ENCODE results near the gene PARN. TPM values are rescaled to one million over a fixed set of nuclear protein-coding genes. Genes with fewer than 3 reads are reported as not detected.
"Not testable (repeated sequence)": the region's sequence is repeated elsewhere in the genome, so short reads cannot be mapped to it uniquely, and the experiment has no call there.

Gene PARN
- total and polyA plus RNA-seq, 3 experiments from 2014 or later, result 45.9 to 48.2 (median 46.0) TPM

DNA sequence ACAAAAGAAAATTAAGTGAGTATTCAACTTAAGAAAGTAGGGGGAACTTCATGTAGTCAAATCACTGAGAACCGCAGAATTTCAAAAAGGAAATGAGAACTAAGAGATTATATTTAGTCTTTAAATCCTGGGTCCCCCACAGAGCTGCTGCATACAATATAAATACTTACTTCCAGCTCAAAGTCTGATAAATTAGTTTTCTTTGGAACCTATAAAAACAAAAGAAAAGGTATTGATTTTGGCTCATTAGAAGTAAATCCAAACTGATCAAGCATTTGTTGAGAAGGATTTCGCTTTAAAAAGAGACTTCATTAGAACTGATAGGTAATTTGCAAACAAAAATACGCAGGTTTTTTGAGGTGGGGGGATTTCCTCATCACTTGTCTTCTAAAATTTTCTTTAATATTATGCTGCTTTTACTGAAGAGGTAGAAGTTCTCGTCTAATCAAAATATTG is 21.9 kb downstream of the PARN start:
- no peaks in the 10 kb centered on the region for H3K4me1 ChIP-seq (ENCODE audit: insufficient read depth, low read length)
- Mint-ChIP-seq H3K4me3 (no peak overlapping the region), H3K27me3 (no peaks in the 10 kb centered on the region), H3K27ac (no peak overlapping the region), H3K4me1 (no peaks in the 10 kb centered on the region), H3K36me3 (peaks cover 5 to 77% (median 17%) of the 10 kb centered on the region in 3 donors), H3K9me3 (no peaks in the 10 kb centered on the region)
- ChIA-PET CTCF (no interaction called here), POLR2A (no interaction called here)
- H3K27ac ChIP-seq (ENCODE audit: low read depth, low read length), result no peak overlapping the region
- H3K4me3 ChIP-seq (ENCODE audit: low read length), result no peak overlapping the region
- H3K36me3 ChIP-seq (ENCODE audit: insufficient read depth, low read length), result peaks cover 41% of the 10 kb centered on the region
- H3K9me3 ChIP-seq (ENCODE audit: low read length), result no peaks in the 10 kb centered on the region
- DNase-seq, result no peak
- H3K27me3 ChIP-seq (ENCODE audit: insufficient read depth, low read length, poor library complexity, severe bottlenecking), result no peaks in the 10 kb centered on the region

DNA sequence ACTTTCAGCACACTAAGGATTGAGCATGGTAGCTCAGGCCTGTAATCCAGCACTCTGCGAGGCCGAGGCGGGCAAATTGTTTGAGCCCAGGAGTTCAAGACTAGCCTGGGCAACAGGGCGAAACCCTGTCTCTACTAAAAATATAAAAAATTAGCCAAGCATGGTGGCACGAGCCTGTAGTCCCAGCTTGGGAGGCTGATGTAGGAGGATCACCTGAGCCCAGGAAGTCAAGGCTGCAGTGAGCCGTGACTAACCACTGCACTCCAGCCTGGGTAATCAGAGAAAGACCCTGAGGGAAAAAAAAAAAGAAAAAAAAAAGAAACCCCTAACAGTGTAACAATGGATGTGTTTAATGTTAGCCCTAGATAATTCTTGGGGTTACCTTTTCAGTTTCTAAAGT is 24.0 kb downstream of the PARN start:
- POLR2A ChIA-PET, result no interaction called here
- no peaks in the 10 kb centered on the region for H3K9me3 Mint-ChIP-seq
- H3K4me3 Mint-ChIP-seq, result no peak overlapping the region
- peak overlapping the region in 2 of 8 donors; percentile 18 to 25 for H3K27ac Mint-ChIP-seq
- Histone ChIP-seq H3K27me3 (ENCODE audit: insufficient read depth, low read length, poor library complexity, severe bottlenecking) (no peaks in the 10 kb centered on the region), H3K4me1 (ENCODE audit: insufficient read depth, low read length) (no peaks in the 10 kb centered on the region), H3K27ac (ENCODE audit: low read depth, low read length) (no peak overlapping the region), H3K36me3 (ENCODE audit: insufficient read depth, low read length) (peaks cover 43% of the 10 kb centered on the region), H3K4me3 (ENCODE audit: low read length) (no peak overlapping the region), H3K9me3 (ENCODE audit: low read length) (no peaks in the 10 kb centered on the region)
- no peaks in the 10 kb centered on the region for H3K4me1 Mint-ChIP-seq
- no peaks in the 10 kb centered on the region for H3K27me3 Mint-ChIP-seq
- DNase-seq, result no peak
- peaks cover 15 to 81% (median 23%) of the 10 kb centered on the region in 3 donors for H3K36me3 Mint-ChIP-seq
- CTCF ChIA-PET, result no interaction called here

DNA sequence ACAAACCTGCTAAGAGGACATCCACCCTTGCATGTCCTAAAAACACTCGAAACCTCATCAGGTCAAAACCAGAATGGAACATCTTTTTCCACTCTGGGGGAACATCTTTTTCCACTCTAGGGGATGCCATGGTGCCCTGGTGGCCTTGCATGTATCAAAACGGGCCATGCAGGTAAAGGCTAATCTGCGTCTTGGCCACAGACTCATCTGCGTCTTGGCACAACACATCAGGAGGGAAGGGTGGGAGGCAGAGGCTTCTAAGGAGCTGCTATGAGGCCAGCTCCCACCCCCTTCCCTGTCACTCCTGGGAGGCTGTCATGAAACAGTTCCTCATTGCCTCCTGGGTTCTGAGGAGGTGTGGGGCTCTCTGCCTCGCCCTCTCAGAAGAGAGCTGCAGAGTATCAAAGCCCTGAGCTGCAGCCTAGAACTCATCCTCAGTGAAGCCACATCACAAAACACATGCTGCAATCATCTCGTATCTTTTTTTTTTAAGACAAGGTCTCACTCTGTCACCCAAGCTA is 27.6 kb downstream of the PARN start:
- Histone ChIP-seq H3K4me1 (ENCODE audit: insufficient read depth, low read length) (no peaks in the 10 kb centered on the region), H3K36me3 (ENCODE audit: insufficient read depth, low read length) (peaks cover 29% of the 10 kb centered on the region), H3K9me3 (ENCODE audit: low read length) (no peaks in the 10 kb centered on the region), H3K27ac (ENCODE audit: low read depth, low read length) (no peak overlapping the region), H3K4me3 (ENCODE audit: low read length) (no peak overlapping the region), H3K27me3 (ENCODE audit: insufficient read depth, low read length, poor library complexity, severe bottlenecking) (no peaks in the 10 kb centered on the region)
- Mint-ChIP-seq H3K4me1 (peaks cover 0 to 2% (median 0%) of the 10 kb centered on the region in 3 donors), H3K27ac (peak overlapping the region in 3 of 8 donors; percentile 30 to 81 (median 79)), H3K9me3 (no peaks in the 10 kb centered on the region), H3K4me3 (no peak overlapping the region), H3K36me3 (peaks cover 18 to 80% (median 32%) of the 10 kb centered on the region in 3 donors), H3K27me3 (no peaks in the 10 kb centered on the region)
- CTCF ChIA-PET, result no interaction called here
- DNase-seq, result no peak
- POLR2A ChIA-PET, result no interaction called here

DNA sequence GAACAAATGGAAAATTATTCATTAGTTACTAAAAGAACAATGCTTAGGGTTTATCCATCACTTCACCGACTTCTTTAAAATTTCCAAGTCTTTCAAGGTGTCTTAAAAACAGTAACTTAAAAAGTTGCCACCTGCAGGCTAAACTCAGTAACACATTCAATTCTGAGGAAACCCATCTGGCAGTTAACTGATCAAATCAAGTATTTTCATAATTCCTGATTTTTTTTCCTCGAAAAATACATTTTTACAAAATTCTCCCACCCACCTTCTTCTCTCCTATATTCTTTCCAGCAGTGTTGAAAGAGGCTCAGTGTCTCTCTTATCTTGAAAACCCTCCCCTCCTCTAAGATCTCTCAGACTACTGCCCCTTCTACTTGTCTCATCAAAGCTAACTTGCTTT is 29.9 kb downstream of the PARN start:
- DNase-seq, result peak in 1 of 5 donors; percentile 13
- H3K27me3 ChIP-seq (ENCODE audit: insufficient read depth, low read length, poor library complexity, severe bottlenecking), result no peaks in the 10 kb centered on the region
- H3K4me1 ChIP-seq (ENCODE audit: insufficient read depth, low read length), result no peaks in the 10 kb centered on the region
- ChIA-PET CTCF (interaction anchor here (0.6 kb wide), 1 partner anchor 37 kb away, joined by 3 read pairs; no protein-coding TSS in a partner anchor), POLR2A (no interaction called here)
- peak overlapping the region in 1 of 8 donors; percentile 21 for H3K27ac Mint-ChIP-seq
- no peaks in the 10 kb centered on the region for H3K27me3 Mint-ChIP-seq
- no peaks in the 10 kb centered on the region for H3K9me3 ChIP-seq (ENCODE audit: low read length)
- no peak overlapping the region for H3K4me3 Mint-ChIP-seq
- no peak overlapping the region for H3K27ac ChIP-seq (ENCODE audit: low read depth, low read length)
- peaks cover 18 to 78% (median 30%) of the 10 kb centered on the region in 3 donors for H3K36me3 Mint-ChIP-seq
- H3K4me3 ChIP-seq (ENCODE audit: low read length), result no peak overlapping the region
- H3K4me1 Mint-ChIP-seq, result peaks cover 0 to 2% (median under 1%) of the 10 kb centered on the region in 3 donors
- no peaks in the 10 kb centered on the region for H3K9me3 Mint-ChIP-seq
- H3K36me3 ChIP-seq (ENCODE audit: insufficient read depth, low read length), result peaks cover 15% of the 10 kb centered on the region

DNA sequence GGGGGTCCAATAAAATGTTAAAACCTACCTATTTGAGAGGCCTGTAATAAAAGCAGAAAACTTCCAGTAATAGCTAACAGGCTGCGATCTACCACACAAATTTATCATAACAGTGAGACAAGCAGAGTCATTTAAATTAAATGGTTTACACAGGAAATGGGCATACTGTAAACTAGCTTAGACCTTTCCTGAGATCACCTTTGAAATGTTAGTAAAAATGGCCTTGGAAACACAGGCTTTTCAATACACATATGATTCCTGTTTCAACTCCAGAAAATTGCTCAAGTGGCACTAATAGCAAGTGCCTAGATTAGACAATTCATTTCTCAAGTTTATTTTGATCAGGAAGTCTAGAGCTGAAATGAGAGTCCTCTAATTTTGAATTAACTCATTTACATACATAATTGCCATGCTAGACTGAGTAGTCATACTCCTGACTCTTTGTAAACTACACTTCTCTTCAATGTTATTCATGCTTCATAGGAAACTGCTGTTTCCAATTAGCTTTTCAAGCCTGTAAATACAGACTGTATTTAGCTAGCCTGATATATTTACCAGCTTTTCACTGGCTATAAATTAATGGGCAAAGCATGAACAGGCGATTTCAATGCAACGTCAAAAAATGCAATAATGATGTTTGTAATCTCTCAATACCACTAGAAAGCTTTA is 43.3 kb downstream of the PARN start:
- CTCF ChIA-PET, result interaction anchor here (1.0 to 1.9 kb wide), 4 partner anchors 8 to 346 kb away, joined by 3 to 4 read pairs (median 3); no protein-coding TSS in a partner anchor
- Histone ChIP-seq H3K27me3 (ENCODE audit: insufficient read depth, low read length, poor library complexity, severe bottlenecking) (no peaks in the 10 kb centered on the region), H3K4me3 (ENCODE audit: low read length) (no peak overlapping the region), H3K27ac (ENCODE audit: low read depth, low read length) (no peak overlapping the region), H3K9me3 (ENCODE audit: low read length) (no peaks in the 10 kb centered on the region), H3K36me3 (ENCODE audit: insufficient read depth, low read length) (peaks cover 26% of the 10 kb centered on the region), H3K4me1 (ENCODE audit: insufficient read depth, low read length) (no peaks in the 10 kb centered on the region)
- Mint-ChIP-seq H3K36me3 (peaks cover 7 to 84% (median 24%) of the 10 kb centered on the region in 3 donors), H3K4me3 (no peak overlapping the region), H3K27ac (peak overlapping the region in 2 of 8 donors; percentile 8 to 11), H3K9me3 (no peaks in the 10 kb centered on the region), H3K27me3 (no peaks in the 10 kb centered on the region), H3K4me1 (peaks cover 3 to 17% (median 8%) of the 10 kb centered on the region in 3 donors)
- DNase-seq, result no peak
- POLR2A ChIA-PET, result no interaction called here

DNA sequence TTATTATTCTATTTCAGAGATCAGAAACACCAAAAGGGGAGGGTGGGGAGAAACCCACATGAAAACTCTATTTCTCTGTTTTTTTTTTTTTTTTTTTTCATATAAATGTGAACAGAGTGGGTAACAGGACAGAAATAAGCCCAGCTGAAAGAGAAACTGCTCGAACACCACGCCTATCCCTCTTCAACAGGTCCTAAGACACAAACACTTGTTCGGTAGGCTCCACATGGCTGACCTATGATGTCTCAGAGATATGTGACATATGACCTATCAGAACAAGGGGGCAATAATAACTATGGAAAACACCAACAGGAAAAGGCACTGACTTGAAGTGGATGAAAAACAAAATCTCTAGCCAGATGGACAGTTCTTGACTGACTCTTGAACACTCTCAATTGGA is 44.8 kb downstream of the PARN start:
- ChIA-PET CTCF (interaction anchor here (1.3 to 1.9 kb wide), 2 partner anchors 10 to 13 kb away, joined by 3 to 4 read pairs; no protein-coding TSS in a partner anchor), POLR2A (no interaction called here)
- no peaks in the 10 kb centered on the region for H3K9me3 ChIP-seq (ENCODE audit: low read length)
- Mint-ChIP-seq H3K27ac (peak overlapping the region in 3 of 8 donors; percentile 17 to 69 (median 21)), H3K27me3 (no peaks in the 10 kb centered on the region), H3K4me3 (no peak overlapping the region), H3K4me1 (peaks cover 3 to 17% (median 8%) of the 10 kb centered on the region in 3 donors), H3K9me3 (no peaks in the 10 kb centered on the region), H3K36me3 (peaks cover 12 to 86% (median 28%) of the 10 kb centered on the region in 3 donors)
- H3K27ac ChIP-seq (ENCODE audit: low read depth, low read length), result no peak overlapping the region
- no peak overlapping the region for H3K4me3 ChIP-seq (ENCODE audit: low read length)
- DNase-seq, result no peak
- peaks cover 39% of the 10 kb centered on the region for H3K36me3 ChIP-seq (ENCODE audit: insufficient read depth, low read length)
- H3K27me3 ChIP-seq (ENCODE audit: insufficient read depth, low read length, poor library complexity, severe bottlenecking), result no peaks in the 10 kb centered on the region
- no peaks in the 10 kb centered on the region for H3K4me1 ChIP-seq (ENCODE audit: insufficient read depth, low read length)

DNA sequence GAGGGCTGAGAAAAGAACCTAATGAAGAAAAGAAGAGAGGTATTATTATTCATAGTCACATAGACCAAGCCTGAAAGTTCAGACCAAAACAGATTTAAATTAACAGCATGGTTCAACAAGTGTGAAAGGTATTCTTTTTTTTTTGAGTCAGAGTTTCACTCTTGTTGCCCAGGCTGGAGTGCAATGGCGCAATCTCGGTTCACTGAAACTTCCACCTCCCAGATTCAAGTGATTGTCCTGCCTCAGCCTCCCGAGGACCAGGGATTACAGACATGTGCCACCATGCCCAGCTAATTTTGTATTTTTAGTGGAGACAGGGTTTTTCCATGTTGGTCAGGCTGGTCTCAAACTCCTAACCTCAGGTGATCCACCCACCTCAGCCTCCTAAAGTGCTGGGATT is 49.1 kb downstream of the PARN start:
- Mint-ChIP-seq H3K27ac (peak overlapping the region in 1 of 8 donors; percentile 27), H3K36me3 (peaks cover 14 to 86% (median 23%) of the 10 kb centered on the region in 3 donors)
- CTCF ChIA-PET; H3K4me1 ChIP-seq (ENCODE audit: insufficient read depth, low read length); H3K27ac ChIP-seq (ENCODE audit: low read depth, low read length); H3K27me3 ChIP-seq (ENCODE audit: insufficient read depth, low read length, poor library complexity, severe bottlenecking); H3K4me3 Mint-ChIP-seq; H3K4me1 Mint-ChIP-seq; H3K9me3 Mint-ChIP-seq; POLR2A ChIA-PET; H3K9me3 ChIP-seq (ENCODE audit: low read length); H3K27me3 Mint-ChIP-seq; DNase-seq; H3K4me3 ChIP-seq (ENCODE audit: low read length): not testable (repeated sequence)
- peaks cover 40% of the 10 kb centered on the region for H3K36me3 ChIP-seq (ENCODE audit: insufficient read depth, low read length)

DNA sequence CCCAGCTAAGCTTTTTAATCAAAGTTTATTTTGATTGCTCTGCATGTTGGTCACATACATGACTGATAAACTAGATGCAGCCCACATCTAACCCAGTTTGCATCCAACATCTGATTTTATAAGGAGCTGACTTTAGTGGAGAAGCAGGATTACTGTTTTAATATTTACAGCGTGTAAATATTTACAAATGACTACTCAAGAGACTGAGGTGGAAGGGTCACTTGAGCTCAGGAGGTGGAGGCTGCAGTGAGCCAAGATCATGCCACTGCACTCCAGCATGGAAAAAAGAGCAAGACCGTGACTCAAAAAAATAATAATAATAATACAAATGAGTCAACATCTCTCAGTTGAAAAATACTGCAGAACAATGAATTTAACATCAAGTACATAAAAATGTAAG is 50.8 kb downstream of the PARN start:
- Mint-ChIP-seq H3K4me3 (no peak overlapping the region), H3K27me3 (no peaks in the 10 kb centered on the region), H3K36me3 (peaks cover 24 to 91% (median 26%) of the 10 kb centered on the region in 3 donors), H3K4me1 (no peaks in the 10 kb centered on the region), H3K27ac (no peak overlapping the region), H3K9me3 (no peaks in the 10 kb centered on the region)
- ChIA-PET CTCF (no interaction called here), POLR2A (no interaction called here)
- H3K9me3 ChIP-seq (ENCODE audit: low read length), result no peaks in the 10 kb centered on the region
- no peak for DNase-seq
- H3K27me3 ChIP-seq (ENCODE audit: insufficient read depth, low read length, poor library complexity, severe bottlenecking), result no peaks in the 10 kb centered on the region
- no peaks in the 10 kb centered on the region for H3K4me1 ChIP-seq (ENCODE audit: insufficient read depth, low read length)
- H3K36me3 ChIP-seq (ENCODE audit: insufficient read depth, low read length), result peaks cover 46% of the 10 kb centered on the region
- H3K4me3 ChIP-seq (ENCODE audit: low read length), result no peak overlapping the region
- no peak overlapping the region for H3K27ac ChIP-seq (ENCODE audit: low read depth, low read length)

All from CD8-positive, alpha-beta memory T cell (primary cell).